ENCODE data around the gene MRAS.

Gene MRAS

DNA sequence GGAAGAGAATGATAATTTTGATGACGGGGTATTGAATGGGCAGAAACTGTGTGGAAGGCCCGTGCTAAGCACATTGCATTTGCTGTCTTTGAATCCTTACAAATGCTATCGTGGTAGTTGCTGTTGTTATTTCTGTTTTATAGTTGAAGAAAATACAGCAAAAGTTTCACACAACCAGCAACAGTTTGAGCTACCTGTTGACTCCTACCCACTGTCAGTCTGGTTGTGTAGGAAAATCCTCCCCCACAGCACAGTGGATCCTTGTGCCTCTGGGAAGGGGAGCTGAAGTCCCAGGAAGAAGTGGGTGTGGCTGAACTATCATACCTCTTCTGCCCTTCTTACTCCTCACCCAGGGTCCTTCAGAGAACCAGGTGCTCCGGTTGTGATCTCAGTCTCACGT lies 29.4 kb downstream of the MRAS start:
- TF ChIP-seq CTCF (IDR thresholded peaks at IDR 0.05; ENCODE audit: insufficient read depth, low read depth, low read length, missing control alignments) = no peak
- DNase-seq (ENCODE audit: low read depth) = no peak
- no peak overlapping the region for H3K4me3 ChIP-seq (ENCODE audit: low read length)

- no peak for DNase-seq (ENCODE audit: low read depth)
- no peak overlapping the region for H3K4me3 ChIP-seq (ENCODE audit: low read length)
- TF ChIP-seq CTCF (IDR thresholded peaks at IDR 0.05; ENCODE audit: insufficient read depth, low read depth, low read length, missing control alignments) = no peak
These were observed 30.0 kb downstream of the MRAS start for GRCh38 chr3:138378331-138378730.

DNA sequence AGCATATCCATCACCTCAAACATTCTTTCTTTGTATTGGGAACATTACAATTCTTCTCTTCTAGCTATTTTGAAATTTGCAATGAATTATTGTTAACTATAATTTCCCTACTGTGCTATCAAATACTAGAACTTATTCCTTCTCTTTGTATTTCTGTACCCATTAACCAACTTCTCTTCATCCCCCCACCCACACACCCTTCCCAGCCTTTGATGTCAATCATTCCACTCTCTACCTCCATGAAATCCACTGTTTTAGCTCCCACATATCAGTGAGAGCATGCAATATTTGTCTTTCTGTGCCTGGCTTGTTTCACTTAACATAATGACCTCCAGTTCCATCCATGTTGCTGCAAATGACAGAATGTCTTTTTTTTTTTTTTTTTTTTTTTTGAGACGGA lies 30.6 kb downstream of the MRAS start:
- DNase-seq (ENCODE audit: low read depth) = no peak
- H3K4me3 ChIP-seq (ENCODE audit: low read length) = no peak overlapping the region

DNA sequence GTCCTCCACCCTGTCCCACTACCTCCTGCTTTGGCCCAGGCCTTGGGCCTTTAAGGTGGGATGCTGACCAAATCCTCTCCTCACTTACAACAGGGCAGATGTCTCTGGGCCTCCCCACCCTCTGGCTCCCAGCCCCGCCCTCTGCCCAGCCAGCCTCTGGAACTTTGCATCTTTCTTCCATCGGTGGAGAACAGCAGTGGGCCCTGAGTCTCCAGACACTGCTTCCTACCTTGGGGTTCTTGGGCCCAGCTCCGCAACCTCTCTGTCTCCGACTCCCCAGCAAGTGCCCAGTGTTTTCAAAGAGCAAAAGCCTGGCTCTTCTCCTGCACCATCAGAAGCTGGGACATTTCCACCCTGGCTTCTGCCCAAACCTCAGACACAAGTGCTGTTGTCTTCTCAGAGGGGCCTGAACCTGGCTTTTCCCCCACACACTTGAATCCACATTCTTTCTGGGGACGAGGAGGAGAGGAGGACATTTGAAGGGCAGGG lies 33.1 kb downstream of the MRAS start:
- no peak for DNase-seq (ENCODE audit: low read depth)
- no peak for TF ChIP-seq CTCF (IDR thresholded peaks at IDR 0.05; ENCODE audit: insufficient read depth, low read depth, low read length, missing control alignments)
- H3K4me3 ChIP-seq (ENCODE audit: low read length) = no peak overlapping the region

More for the DNA sequence above, 30.6 kb downstream of the MRAS start:
- TF ChIP-seq CTCF (IDR thresholded peaks at IDR 0.05; ENCODE audit: insufficient read depth, low read depth, low read length, missing control alignments) = no peak

DNA sequence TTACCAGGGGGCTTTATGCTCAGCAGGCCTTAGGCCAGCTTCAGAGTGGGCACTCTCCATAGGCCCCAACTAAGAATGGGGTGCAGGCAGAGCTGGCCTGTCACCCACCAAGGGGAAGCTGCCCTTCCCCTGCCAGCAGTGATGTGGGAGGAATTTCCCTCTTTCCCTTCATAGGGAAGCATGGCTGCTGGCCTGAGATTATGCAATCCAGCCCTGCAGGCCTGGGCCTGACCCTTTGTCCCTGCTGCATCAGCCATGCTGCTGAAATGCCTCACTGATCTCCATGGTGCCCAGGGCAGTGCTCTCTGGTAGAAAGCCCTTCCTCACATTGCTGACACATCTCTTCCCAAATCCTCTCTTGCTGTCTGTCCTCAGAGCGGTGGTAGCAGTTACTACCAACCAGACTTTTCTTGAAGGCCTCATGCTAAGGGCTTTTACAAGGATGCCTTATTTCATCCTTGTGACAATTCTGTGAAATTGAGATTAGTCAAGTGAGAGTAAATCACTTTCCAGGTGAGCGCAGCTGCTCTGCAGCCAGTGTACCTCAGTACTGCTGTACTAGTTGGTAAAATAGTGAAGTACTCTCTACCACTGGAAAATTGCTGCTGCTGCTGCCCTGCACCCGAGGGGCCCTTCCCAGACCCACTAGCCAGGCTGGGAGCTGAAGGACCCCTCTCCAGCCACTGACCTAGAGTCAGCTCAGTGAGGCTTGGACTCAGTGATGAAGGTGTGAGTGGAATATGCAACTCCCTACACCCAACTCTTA lies 33.8 kb downstream of the MRAS start:
- H3K4me3 ChIP-seq (ENCODE audit: low read length) = no peak overlapping the region
- peak; percentile 91 for DNase-seq (ENCODE audit: low read depth)
- TF ChIP-seq CTCF (IDR thresholded peaks at IDR 0.05; ENCODE audit: insufficient read depth, low read depth, low read length, missing control alignments) = no peak

DNA sequence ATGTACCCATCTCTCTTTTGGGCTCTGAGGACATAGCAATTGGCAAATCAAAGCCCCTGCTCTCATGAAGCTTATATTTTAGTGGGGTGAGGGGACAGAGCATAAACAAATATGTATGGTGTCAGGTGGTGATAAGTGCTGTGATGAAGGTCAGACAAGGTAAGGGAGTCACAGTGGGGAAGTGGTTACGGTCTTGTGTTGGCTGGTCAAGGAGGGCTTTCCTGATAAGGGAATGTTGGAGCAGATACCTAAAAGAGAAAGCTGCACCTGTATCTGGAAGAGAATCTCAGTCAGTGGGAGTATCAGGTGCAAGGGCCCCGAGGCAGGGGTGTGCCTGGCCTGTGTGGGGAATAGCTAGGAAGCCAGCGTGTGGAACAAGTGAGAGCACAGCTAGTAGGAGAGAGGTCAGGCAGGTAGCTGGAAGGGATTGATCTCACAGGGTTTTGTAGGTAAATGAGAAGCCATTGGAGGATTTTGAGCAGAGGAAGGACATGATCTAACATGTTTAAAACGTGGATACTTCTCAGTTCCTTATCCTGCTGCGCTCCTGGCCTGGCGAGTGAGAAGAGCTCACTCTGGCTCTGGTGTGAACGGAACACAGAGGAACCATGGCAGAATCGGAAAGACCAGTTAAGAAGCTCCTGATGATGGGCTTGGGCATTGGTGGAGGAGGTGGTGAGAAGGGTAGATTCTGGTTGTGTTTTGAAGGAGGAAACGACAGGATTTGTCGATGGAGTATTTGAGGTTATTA lies 35.5 kb downstream of the MRAS start:
- DNase-seq (ENCODE audit: low read depth) = peak; percentile 30
- no peak for TF ChIP-seq CTCF (IDR thresholded peaks at IDR 0.05; ENCODE audit: insufficient read depth, low read depth, low read length, missing control alignments)
- no peak overlapping the region for H3K4me3 ChIP-seq (ENCODE audit: low read length)

All from epithelial cell of esophagus (primary cell).